Body of pancreas (tissue), 4 donors: ENCODE results near the gene ZFP91.

ENCODE experiments used
- CTCF ChIP-seq, 7 experiments: fragments of 450-650 bp in 4 of 7; fragments of 200-600 bp in 3 of 7; sonication (generic) in 3 of 7; IDR thresholded peaks; one replicate each; pipeline ENCODE4 v1.5.1; 2016 to 2019; ENCODE audit warnings: antibody characterized with exemption in 7 of 7
- POLR2A ChIP-seq, 3 donors: fragments of 450-650 bp; IDR thresholded peaks; one replicate each; pipeline ENCODE4 v1.6.1; 2016; ENCODE audit warnings: antibody characterized with exemption in 3 of 3, mild to moderate bottlenecking in 2 of 3

- TF ChIP-seq CTCF (IDR thresholded peaks at IDR 0.05) (no peak), POLR2A (IDR thresholded peaks at IDR 0.05) (no peak)
Observed at GRCh38 chr11:58609723-58610122, 30.9 kb downstream of the ZFP91 start.
